HCT116 (cell line): ENCODE results near the gene KIF26B. TPM values are rescaled to one million over a fixed set of nuclear protein-coding genes. Genes with fewer than 3 reads are reported as not detected.

ENCODE experiments used
- ATAC-seq: fragments of 200-7000 bp; cut with Tn5 transposase; 2 replicates; pipeline ENCODE4 v1.9.1; 2020; ENCODE audit warnings: mild to moderate bottlenecking, moderate library complexity
- BruUV-seq: library from RNA; stranded (reverse); fragments of 400-500 nt; replicated peaks from 2 replicates; lab custom pipeline; 2021; lab: Mats Ljungman, UMichigan
- CTCF ChIA-PET: fragments of 300-600 bp; sonication (Branson Sonifier 250); formaldehyde crosslinking; loops from one replicate; lab custom pipeline; 2021; ENCODE audit warnings: antibody characterized with exemption; lab: Charles Lee
- POLR2A ChIA-PET: fragments of 300-600, 350-600 bp; sonication (Branson Sonifier 250); formaldehyde crosslinking; loops from one replicate; lab custom pipeline; 2021; ENCODE audit warnings: antibody characterized with exemption; lab: Charles Lee
- RAD21 ChIA-PET, 2 experiments: fragments of 300-600 bp; sonication (Branson Sonifier 250); formaldehyde crosslinking; loops; one replicate each; lab custom pipeline; 2023; ENCODE audit warnings: low total read pairs in 2 of 2; ENCODE audit not compliant: uncharacterized antibody in 2 of 2, unreplicated experiment in 2 of 2, low non-redundant PET in 1 of 2; lab: Charles Lee
- DNase-seq: peaks from one replicate; pipeline ENCODE4 v3.0.0-alpha.2; 2010; ENCODE audit warnings: low read depth, low spot score
- H2AFZ ChIP-seq: fragments of 200-600 bp; shearing (Covaris generic), sonication (generic); 2 replicates; pipeline ENCODE4 v1.6.1; 2017; ENCODE audit warnings: low read depth, mixed run types, mixed read lengths, antibody characterized with exemption, low read length; ENCODE audit not compliant: poor library complexity, severe bottlenecking
- H3K27ac ChIP-seq: 2 replicates; pipeline ENCODE4 v1.5.1; 2012; ENCODE audit warnings: low read depth, low read length
- H3K27me3 ChIP-seq: fragments of 200-600 bp; sonication (generic); 2 replicates; pipeline ENCODE4 v1.6.1; 2016; ENCODE audit warnings: mixed run types, low read length, mixed read lengths; ENCODE audit not compliant: insufficient read depth
- H3K36me3 ChIP-seq, 2 experiments: fragments of 200-500 bp in 1 of 2; fragments of 200-600 bp in 1 of 2; sonication (Bioruptor generic) in 1 of 2; sonication (generic) in 1 of 2; 2 replicates each; pipeline versions ENCODE4 v1.5.1 to v1.6.1; 2014 to 2016; ENCODE audit warnings: low read length in 2 of 2, inconsistent platforms in 1 of 2, mixed read lengths in 1 of 2, mixed run types in 1 of 2; ENCODE audit not compliant: insufficient read depth in 2 of 2, control insufficient read depth in 1 of 2
- H3K4me1 ChIP-seq, 2 experiments: fragments of 200-600 bp in 1 of 2; sonication (generic) in 1 of 2; 2 replicates each; pipeline versions ENCODE4 v1.5.1 to v1.6.1; 2012 to 2017; ENCODE audit warnings: low read length in 2 of 2, inconsistent platforms in 1 of 2, mild to moderate bottlenecking in 1 of 2, mixed read lengths in 1 of 2, mixed run types in 1 of 2, moderate library complexity in 1 of 2; ENCODE audit not compliant: insufficient read depth in 2 of 2, control insufficient read depth in 1 of 2
- H3K4me2 ChIP-seq: fragments of 200-600 bp; sonication (generic); 2 replicates; pipeline ENCODE4 v1.6.1; 2017; ENCODE audit warnings: mixed run types, low read length, mixed read lengths
- H3K4me3 ChIP-seq, 2 experiments: fragments of 200-600 bp in 1 of 2; sonication (generic) in 1 of 2; replicated peaks in 1 of 2; 2 replicates each; pipeline ENCODE4 v1.5.1; 2011 to 2016; ENCODE audit warnings: low read length in 2 of 2, control low read depth in 1 of 2, low read depth in 1 of 2, mild to moderate bottlenecking in 1 of 2, mixed read lengths in 1 of 2, mixed run types in 1 of 2
- H3K79me2 ChIP-seq: fragments of 200-600 bp; sonication (generic); 2 replicates; pipeline ENCODE4 v1.6.1; 2017; ENCODE audit warnings: mild to moderate bottlenecking, mixed run types, low read length, moderate library complexity, mixed read lengths; ENCODE audit not compliant: insufficient read depth
- H3K9ac ChIP-seq: fragments of 200-600 bp; sonication (generic); 2 replicates; pipeline ENCODE4 v1.6.1; 2016; ENCODE audit warnings: low read length, mixed read lengths
- H3K9me2 ChIP-seq: fragments of 200-600 bp; sonication (generic), shearing (Covaris generic); 2 replicates; pipeline ENCODE4 v1.6.1; 2017; ENCODE audit warnings: mixed run types, mild to moderate bottlenecking, moderate library complexity; ENCODE audit not compliant: insufficient read depth
- H3K9me3 ChIP-seq, 2 experiments: fragments of 200-500 bp in 1 of 2; fragments of 200-600 bp in 1 of 2; sonication (Bioruptor generic) in 1 of 2; sonication (generic) in 1 of 2; 2 replicates each; pipeline ENCODE4 v1.6.1; 2014 to 2017; ENCODE audit warnings: low read length in 2 of 2, mixed read lengths in 2 of 2, inconsistent platforms in 1 of 2, low read depth in 1 of 2, mild to moderate bottlenecking in 1 of 2, mixed run types in 1 of 2, moderate library complexity in 1 of 2; ENCODE audit not compliant: control insufficient read depth in 1 of 2, insufficient read depth in 1 of 2
- H4K20me1 ChIP-seq: fragments of 200-600 bp; sonication (generic), shearing (Covaris generic); 2 replicates; pipeline ENCODE4 v1.6.1; 2017; ENCODE audit warnings: mixed run types, mild to moderate bottlenecking, moderate library complexity; ENCODE audit not compliant: insufficient read depth
- CBX3 ChIP-seq: IDR thresholded peaks from 2 replicates; pipeline ENCODE4 v1.6.1; 2012; ENCODE audit warnings: low read depth
- ELF1 ChIP-seq: IDR thresholded peaks from 2 replicates; pipeline ENCODE4 v1.6.1; 2012; ENCODE audit warnings: low read depth, borderline replicate concordance
- EZH2 ChIP-seq: fragments of 200-600 bp; sonication (generic); IDR thresholded peaks from 2 replicates; pipeline ENCODE4 v1.6.1; 2017; ENCODE audit warnings: antibody characterized with exemption, mixed run types
- FOSL1 ChIP-seq: IDR thresholded peaks from 2 replicates; pipeline ENCODE4 v1.6.1; 2012; ENCODE audit warnings: low read depth
- JUND ChIP-seq: IDR thresholded peaks from 2 replicates; pipeline ENCODE4 v1.6.1; 2012
- POLR2A ChIP-seq: IDR thresholded peaks from 2 replicates; pipeline ENCODE4 v1.7.0; 2011; ENCODE audit warnings: borderline replicate concordance; ENCODE audit not compliant: insufficient read depth, insufficient read length; ENCODE audit errors: extremely low read depth
- POLR2AphosphoS5 ChIP-seq: IDR thresholded peaks from 2 replicates; pipeline ENCODE4 v1.6.1; 2011; ENCODE audit warnings: mild to moderate bottlenecking, low read depth, low read length, moderate library complexity
- RAD21 ChIP-seq: IDR thresholded peaks from 2 replicates; pipeline ENCODE4 v1.6.1; 2012; ENCODE audit warnings: low read depth, mild to moderate bottlenecking
- SIN3A ChIP-seq: IDR thresholded peaks from 2 replicates; pipeline ENCODE4 v1.6.1; 2012; ENCODE audit warnings: low read depth
- SRF ChIP-seq: IDR thresholded peaks from 2 replicates; pipeline ENCODE4 v1.6.1; 2012; ENCODE audit warnings: low read depth
- TCF7L2 ChIP-seq: IDR thresholded peaks from 2 replicates; pipeline ENCODE4 v1.7.0; 2011; ENCODE audit warnings: borderline replicate concordance, inconsistent platforms; ENCODE audit not compliant: insufficient read depth, insufficient read length; ENCODE audit errors: extremely low read depth
- YY1 ChIP-seq: IDR thresholded peaks from 2 replicates; pipeline ENCODE4 v1.6.1; 2011; ENCODE audit warnings: low read length, low read depth, moderate library complexity, mild to moderate bottlenecking; ENCODE audit not compliant: insufficient replicate concordance; ENCODE audit errors: extremely low read depth
- ZFX ChIP-seq: fragments of 450-650 bp; IDR thresholded peaks from 2 replicates; pipeline ENCODE4 v1.6.1; 2017
- intact Hi-C: fragments of 100-400 bp; cut with micrococcal nuclease; formaldehyde crosslinking; loops from 2 replicates; pipeline ENCODE4 v1.10.0; 2022
- total RNA-seq: library from RNA; stranded (reverse); gene quantifications from one replicate; pipeline ENCODE4 v1.2.1, GENCODE V29; 2021; ENCODE audit not compliant: unreplicated experiment
- TF ChIP-seq, protein P1 (sequence below): IDR thresholded peaks from 2 replicates; pipeline ENCODE4 v1.6.1; 2012
- TF ChIP-seq, protein P2 (sequence below): IDR thresholded peaks from 2 replicates; pipeline ENCODE4 v1.6.1; 2011; ENCODE audit warnings: mild to moderate bottlenecking, low read length, moderate library complexity; ENCODE audit not compliant: insufficient replicate concordance; ENCODE audit errors: extremely low read depth
- TF ChIP-seq, protein P3 (sequence below), 3 experiments: fragments of 200-600 bp in 1 of 3; sonication (generic) in 1 of 3; IDR thresholded peaks in 2 of 3; conservative IDR thresholded peaks in 1 of 3; 2 replicates each; pipeline ENCODE4 v1.5.1; 2012 to 2017; ENCODE audit warnings: low read depth in 2 of 3, low read length in 2 of 3, antibody characterized with exemption in 1 of 3, borderline replicate concordance in 1 of 3, control low read depth in 1 of 3, mild to moderate bottlenecking in 1 of 3, mixed read lengths in 1 of 3, mixed run types in 1 of 3, moderate library complexity in 1 of 3; ENCODE audit not compliant: insufficient read depth in 1 of 3

Gene KIF26B
- total RNA-seq, 1 experiment from 2014 or later: 0.49 TPM

DNA sequence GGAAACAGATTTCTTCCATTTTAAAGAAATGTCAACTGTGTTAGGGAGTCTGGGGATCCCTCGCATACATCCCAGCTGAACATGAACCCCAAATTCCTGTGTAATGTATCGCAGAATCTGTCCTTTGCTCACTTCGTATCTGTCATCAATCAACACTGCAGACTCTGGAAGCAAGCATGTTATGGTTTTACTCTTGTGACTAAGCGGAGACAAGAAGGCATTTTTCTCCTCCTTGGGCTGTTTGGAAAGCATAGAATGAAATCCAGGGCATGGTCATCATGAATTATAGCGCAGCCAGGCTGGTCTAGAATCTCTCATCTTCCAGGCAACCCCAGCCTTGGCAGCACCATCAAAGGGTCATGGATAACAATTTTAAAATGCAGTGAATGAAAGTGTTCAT, 290.2 kb downstream of the KIF26B start:
- Histone ChIP-seq H3K9me3 (no peaks in the 10 kb centered on the region), H3K27me3 (peaks cover 21% of the 10 kb centered on the region; the same call in 1 of the 2 replicates), H3K4me2 (no peak overlapping the region), H3K79me2 (no peaks in the 10 kb centered on the region), H3K4me1 (no peaks in the 10 kb centered on the region), H3K27ac (no peak overlapping the region)
- RAD21 ChIA-PET: no interaction called here
- TF ChIP-seq FOSL1: no peak
- no peak for TF ChIP-seq CBX3
- no peak for TF ChIP-seq EZH2
- no peak for TF ChIP-seq ZFX
- TF ChIP-seq, all 23 proteins: peak for 0
- Histone ChIP-seq H3K9me2 (no peaks in the 10 kb centered on the region), H3K4me3 (no peak overlapping the region), H3K9ac (no peak overlapping the region), H3K36me3 (no peaks in the 10 kb centered on the region), H4K20me1 (no peaks in the 10 kb centered on the region), H2AFZ (no peak overlapping the region)
- ChIA-PET CTCF (no interaction called here), POLR2A (no interaction called here)
- BruUV-seq: no TSS peak
- intact Hi-C loops: no loop called here
- DNase-seq: no peak
- ATAC-seq: no peak

DNA sequence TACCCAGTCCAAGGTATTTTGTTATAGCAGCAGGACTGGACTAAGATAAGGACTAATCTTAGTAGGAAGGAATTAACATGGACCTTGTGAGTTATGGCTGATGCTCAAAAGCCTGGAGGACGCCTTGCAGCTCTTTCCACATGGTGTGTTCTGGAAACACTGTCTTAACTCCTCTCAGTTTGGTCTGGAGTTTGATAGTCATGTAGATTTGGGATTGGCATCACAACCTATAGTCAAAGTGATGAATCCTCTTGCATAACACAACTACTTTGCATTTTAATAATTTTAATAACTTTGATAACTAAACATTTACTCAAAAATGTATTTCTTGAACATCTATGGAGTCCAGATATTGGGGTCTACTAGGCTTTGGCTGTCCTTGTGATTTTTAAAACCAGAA, 293.7 kb downstream of the KIF26B start:
- ChIA-PET POLR2A (no interaction called here), RAD21 (no interaction called here), CTCF (no interaction called here)
- no peaks in the 10 kb centered on the region for H3K27me3 ChIP-seq
- no peak overlapping the region for H3K9ac ChIP-seq
- H3K79me2 ChIP-seq: no peaks in the 10 kb centered on the region
- H3K4me2 ChIP-seq: no peak overlapping the region
- H3K9me2 ChIP-seq: no peaks in the 10 kb centered on the region
- TF ChIP-seq SIN3A: no peak
- TF ChIP-seq POLR2A: no peak
- TF ChIP-seq SRF: no peak
- no peak for TF ChIP-seq RAD21
- no peak for TF ChIP-seq POLR2AphosphoS5
- TF ChIP-seq JUND: no peak
- TF ChIP-seq TCF7L2: no peak
- TF ChIP-seq EZH2: no peak
- no peak for TF ChIP-seq CBX3
- TF ChIP-seq YY1: no peak
- TF ChIP-seq, protein P1, sequence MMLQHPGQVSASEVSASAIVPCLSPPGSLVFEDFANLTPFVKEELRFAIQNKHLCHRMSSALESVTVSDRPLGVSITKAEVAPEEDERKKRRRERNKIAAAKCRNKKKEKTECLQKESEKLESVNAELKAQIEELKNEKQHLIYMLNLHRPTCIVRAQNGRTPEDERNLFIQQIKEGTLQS: no peak
- TF ChIP-seq, protein P2, sequence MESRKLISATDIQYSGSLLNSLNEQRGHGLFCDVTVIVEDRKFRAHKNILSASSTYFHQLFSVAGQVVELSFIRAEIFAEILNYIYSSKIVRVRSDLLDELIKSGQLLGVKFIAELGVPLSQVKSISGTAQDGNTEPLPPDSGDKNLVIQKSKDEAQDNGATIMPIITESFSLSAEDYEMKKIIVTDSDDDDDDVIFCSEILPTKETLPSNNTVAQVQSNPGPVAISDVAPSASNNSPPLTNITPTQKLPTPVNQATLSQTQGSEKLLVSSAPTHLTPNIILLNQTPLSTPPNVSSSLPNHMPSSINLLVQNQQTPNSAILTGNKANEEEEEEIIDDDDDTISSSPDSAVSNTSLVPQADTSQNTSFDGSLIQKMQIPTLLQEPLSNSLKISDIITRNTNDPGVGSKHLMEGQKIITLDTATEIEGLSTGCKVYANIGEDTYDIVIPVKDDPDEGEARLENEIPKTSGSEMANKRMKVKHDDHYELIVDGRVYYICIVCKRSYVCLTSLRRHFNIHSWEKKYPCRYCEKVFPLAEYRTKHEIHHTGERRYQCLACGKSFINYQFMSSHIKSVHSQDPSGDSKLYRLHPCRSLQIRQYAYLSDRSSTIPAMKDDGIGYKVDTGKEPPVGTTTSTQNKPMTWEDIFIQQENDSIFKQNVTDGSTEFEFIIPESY: no peak
- TF ChIP-seq, protein P3, sequence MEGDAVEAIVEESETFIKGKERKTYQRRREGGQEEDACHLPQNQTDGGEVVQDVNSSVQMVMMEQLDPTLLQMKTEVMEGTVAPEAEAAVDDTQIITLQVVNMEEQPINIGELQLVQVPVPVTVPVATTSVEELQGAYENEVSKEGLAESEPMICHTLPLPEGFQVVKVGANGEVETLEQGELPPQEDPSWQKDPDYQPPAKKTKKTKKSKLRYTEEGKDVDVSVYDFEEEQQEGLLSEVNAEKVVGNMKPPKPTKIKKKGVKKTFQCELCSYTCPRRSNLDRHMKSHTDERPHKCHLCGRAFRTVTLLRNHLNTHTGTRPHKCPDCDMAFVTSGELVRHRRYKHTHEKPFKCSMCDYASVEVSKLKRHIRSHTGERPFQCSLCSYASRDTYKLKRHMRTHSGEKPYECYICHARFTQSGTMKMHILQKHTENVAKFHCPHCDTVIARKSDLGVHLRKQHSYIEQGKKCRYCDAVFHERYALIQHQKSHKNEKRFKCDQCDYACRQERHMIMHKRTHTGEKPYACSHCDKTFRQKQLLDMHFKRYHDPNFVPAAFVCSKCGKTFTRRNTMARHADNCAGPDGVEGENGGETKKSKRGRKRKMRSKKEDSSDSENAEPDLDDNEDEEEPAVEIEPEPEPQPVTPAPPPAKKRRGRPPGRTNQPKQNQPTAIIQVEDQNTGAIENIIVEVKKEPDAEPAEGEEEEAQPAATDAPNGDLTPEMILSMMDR (IDR thresholded peaks at IDR 0.05 in 2 of 3, conservative IDR thresholded peaks at IDR 0.05 in 1 of 3; ENCODE audit: borderline replicate concordance in 1 of 3, insufficient read depth in 1 of 3, low read depth in 2 of 3, low read length in 2 of 3): no peak
- TF ChIP-seq ELF1: no peak
- no peak overlapping the region for H3K27ac ChIP-seq
- H3K9me3 ChIP-seq: no peaks in the 10 kb centered on the region
- ATAC-seq (no peak), DNase-seq (no peak)
- no peaks in the 10 kb centered on the region for H4K20me1 ChIP-seq
- BruUV-seq: no TSS peak
- no peak overlapping the region for H2AFZ ChIP-seq
- intact Hi-C loops: no loop called here
- H3K4me1 ChIP-seq: no peaks in the 10 kb centered on the region
- no peak overlapping the region for H3K4me3 ChIP-seq
- H3K36me3 ChIP-seq: no peaks in the 10 kb centered on the region
